Transverse colon (tissue), 3 donors: Measurements from ENCODE around the gene LDB2.

Experiments
- CTCF ChIP-seq, 5 experiments: fragments of 200-600 bp in 3 of 5; fragments of 450-650 bp in 2 of 5; sonication (generic) in 3 of 5; IDR thresholded peaks; 1 replicate in 2 of 5; 2 replicates in 3 of 5; pipeline ENCODE4 v1.5.1; 2016 to 2017; ENCODE audit warnings: antibody characterized with exemption in 5 of 5, inconsistent platforms in 3 of 5, mild to moderate bottlenecking in 2 of 5, moderate library complexity in 1 of 5
- EP300 ChIP-seq: sonication (generic); formaldehyde crosslinking; IDR thresholded peaks from one replicate; pipeline ENCODE4 v1.6.1; 2017; ENCODE audit warnings: antibody characterized with exemption, low read depth

GRCh38 chr4:16488084-16488483, 410.4 kb downstream of the LDB2 start:
- no peak for TF ChIP-seq CTCF (IDR thresholded peaks at IDR 0.05)
- TF ChIP-seq EP300 = no peak
